ENCODE data around the gene RNASEL.

The RNASEL gene

GRCh38 chr1:182617734-182618351 is 28.8 kb upstream of the RNASEL start:
- DNase-seq: no peak

GRCh38 chr1:182617014-182617429 is 28.0 kb upstream of the RNASEL start:
- no peak for DNase-seq

GRCh38 chr1:182616130-182617013 is 27.3 kb upstream of the RNASEL start:
- peak; percentile 59 for DNase-seq

GRCh38 chr1:182615468-182616129 is 26.5 kb upstream of the RNASEL start:
- no peak for DNase-seq

GRCh38 chr1:182614796-182615454 is 25.9 kb upstream of the RNASEL start:
- DNase-seq: no peak

GRCh38 chr1:182611787-182612186 is 22.7 kb upstream of the RNASEL start:
- peak; percentile 95 for DNase-seq

GRCh38 chr1:182611326-182611725 is 22.3 kb upstream of the RNASEL start:
- DNase-seq: no peak

GRCh38 chr1:182610606-182611194 is 21.6 kb upstream of the RNASEL start:
- no peak for DNase-seq

- DNase-seq: no peak
These were observed 20.0 kb upstream of the RNASEL start for GRCh38 chr1:182608845-182609610.

- DNase-seq: no peak
These were observed 19.2 kb upstream of the RNASEL start for GRCh38 chr1:182608236-182608635.

- DNase-seq: no peak
These were observed 18.5 kb upstream of the RNASEL start for GRCh38 chr1:182607566-182607965.

GRCh38 chr1:182604175-182605164 is 15.4 kb upstream of the RNASEL start, which contains the start of gene RGS16:
Gene RGS16, minus strand, starts transcription at chr1:182604389. Its CDS starts 130 bp downstream, at chr1:182604259.
- peak; percentile 92 for DNase-seq

- DNase-seq: peak; percentile 39
These were observed 14.7 kb upstream of the RNASEL start for GRCh38 chr1:182603646-182604174.

- no peak for DNase-seq
These were observed 14.0 kb upstream of the RNASEL start for GRCh38 chr1:182602935-182603645.

GRCh38 chr1:182601913-182602312 is 12.9 kb upstream of the RNASEL start:
- no peak for DNase-seq

- DNase-seq: peak; percentile 68
These were observed 12.3 kb upstream of the RNASEL start for GRCh38 chr1:182601416-182601786.

GRCh38 chr1:182600745-182601415 is 11.8 kb upstream of the RNASEL start:
- no peak for DNase-seq

GRCh38 chr1:182600036-182600713 is 11.1 kb upstream of the RNASEL start:
- no peak for DNase-seq

Measured in NCI-H187 treated with DMSO at 0.1 percent for 48 hours (cell line).